Measurements from ENCODE around the gene ZNF771.
"Not testable (repeated sequence)": the region's sequence is repeated elsewhere in the genome, so short reads cannot be mapped to it uniquely, and the experiment has no call there.

Gene ZNF771

GRCh38 chr16:30438835-30439234 is 31.4 kb downstream of the ZNF771 start:
- no peak for DNase-seq

DNA sequence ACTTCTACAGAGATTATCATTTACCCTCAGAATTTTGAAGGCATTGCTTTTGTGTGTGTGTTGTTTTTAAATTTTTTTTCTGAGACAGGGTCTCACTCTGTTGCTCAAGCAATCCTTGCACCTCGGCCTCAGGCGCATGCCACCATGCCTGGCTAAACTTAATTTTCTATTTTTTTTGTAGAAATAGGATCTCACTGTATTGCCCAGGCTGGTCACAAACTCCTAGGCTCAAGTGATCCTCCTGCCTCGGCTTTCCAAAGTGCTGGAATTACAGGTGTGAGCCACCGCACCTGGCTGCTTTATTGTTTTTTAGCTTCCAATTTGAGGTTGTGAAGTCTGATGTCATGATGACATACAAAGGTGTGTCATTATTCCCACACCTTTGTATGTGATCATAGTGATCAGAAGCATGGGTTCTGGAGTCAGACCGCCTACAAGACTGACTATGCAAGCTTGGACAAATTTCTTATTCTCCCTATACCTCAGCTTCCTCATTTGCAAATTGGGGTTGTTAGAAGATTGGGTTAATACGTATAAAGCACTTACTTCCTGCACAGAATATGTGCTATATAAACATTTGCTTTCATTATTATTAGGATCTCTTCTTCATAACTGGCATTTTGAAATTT is 32.4 kb downstream of the ZNF771 start:
- DNase-seq = no peak

DNA sequence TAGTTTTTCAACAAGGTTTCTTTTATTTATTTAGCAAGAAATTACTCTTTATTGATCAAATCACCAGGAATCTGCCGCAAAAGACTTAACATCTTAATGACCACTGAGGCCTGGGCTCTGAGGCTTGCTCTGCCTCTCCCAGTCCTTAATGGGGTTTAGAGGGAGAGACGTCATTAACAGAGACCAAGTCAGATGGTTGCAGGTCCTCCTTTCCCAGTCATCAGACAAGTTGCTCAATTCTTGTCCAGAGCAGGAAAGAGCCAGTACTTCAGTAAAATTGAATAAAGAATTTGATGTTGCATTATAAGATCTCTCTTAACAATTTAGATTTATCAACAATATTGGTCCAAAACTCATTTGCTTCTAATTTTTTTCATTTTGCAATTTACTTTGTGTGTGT is 36.2 kb downstream of the ZNF771 start:
- DNase-seq = no peak

- no peak for DNase-seq
Measured at GRCh38 chr16:30444231-30445148, 37.1 kb downstream of the ZNF771 start.

DNA sequence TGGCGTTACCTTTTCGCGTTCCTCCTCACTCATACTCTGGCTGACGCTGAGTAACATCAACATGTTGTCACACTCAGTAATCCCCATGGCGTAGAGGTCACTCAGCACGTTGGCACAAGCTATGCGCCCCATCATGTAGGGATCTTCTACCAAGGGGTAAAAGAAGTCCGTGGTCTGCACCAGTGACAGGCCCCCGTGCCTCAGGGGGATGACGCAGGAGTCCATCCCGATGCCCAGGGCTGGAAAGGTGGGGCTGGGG is 37.7 kb downstream of the ZNF771 start:
- no peak for DNase-seq

DNA sequence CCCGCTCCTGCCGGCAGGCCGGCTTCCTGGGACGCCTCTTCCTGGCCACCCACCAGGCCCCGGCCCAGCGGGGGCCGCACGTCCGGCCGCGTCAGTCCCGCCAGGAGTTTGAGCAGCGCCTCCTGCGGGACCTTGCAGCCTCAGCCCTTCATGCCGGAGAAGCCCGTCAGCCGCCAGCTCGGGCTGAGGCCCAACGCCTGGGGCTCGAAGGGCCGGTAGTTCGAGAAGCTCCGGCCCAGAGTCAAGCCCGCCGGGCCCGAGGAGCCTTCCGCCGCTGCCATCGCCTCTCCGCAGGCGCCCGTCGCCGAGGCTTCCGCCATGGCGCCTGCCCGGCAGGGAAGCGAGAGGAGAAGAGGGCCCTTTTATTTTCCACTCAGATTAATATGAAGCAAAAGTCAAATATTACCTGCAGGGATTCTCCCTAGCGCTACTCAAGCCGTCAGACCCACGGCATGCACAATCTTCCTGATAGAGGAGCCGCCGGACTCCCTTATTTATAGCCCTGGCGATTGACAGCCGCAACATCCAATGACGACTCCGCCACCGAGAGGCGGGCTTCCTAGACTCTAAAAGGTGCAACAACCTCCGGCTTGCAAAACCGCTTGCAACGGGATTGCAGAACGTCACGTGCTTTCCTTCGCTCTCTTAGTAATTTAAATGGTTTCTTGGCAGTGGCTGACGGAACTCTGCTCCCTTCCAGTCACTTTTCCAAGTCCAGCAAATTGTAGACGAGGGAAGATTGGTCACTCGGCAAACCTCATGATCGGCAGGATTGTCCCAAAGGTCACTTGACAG is 38.2 kb downstream of the ZNF771 start, which contains the start of gene SEPHS2:
TSS of gene SEPHS2 (minus strand) at position 467 of the 795 bp plus-strand sequence. CDS start at position 320, 147 bp downstream.
- peak; percentile 93 to 95 for DNase-seq

- no peak for DNase-seq
Measured at GRCh38 chr16:30446203-30446595, 38.8 kb downstream of the ZNF771 start.

DNA sequence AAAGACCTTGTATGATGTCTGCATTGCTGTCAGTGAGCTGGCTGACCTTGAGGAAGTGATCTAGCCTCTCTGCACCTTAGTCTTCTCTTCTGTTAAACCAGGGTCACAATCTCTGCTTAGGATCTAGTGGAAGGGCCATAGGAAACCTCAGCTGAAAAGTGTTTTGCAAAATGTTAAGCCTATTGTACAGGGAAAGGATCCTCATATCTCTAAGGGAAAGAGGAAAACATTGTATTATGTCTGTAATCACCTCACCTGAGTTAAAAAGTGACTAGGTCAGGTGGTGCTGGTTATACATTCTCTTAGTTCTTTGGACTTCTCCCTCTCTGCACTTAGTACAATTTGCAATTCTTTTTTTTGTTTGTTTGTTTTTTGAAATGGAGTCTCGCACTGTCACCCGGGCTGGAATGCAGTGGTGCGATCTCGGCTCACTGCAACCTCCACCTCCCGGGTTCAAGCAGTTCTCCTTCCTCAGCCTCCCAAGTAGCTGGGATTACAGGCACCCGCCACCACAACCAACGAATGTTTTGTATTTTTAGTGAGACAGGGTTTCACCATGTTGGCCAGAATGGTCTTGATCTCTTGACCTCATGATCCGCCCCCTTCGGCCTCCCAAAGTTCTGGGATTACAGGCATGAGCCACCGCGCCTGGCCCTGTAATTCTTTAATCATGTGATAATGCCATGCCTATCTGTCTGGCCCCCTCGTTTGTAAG is 40.3 kb downstream of the ZNF771 start:
- no peak for DNase-seq

- DNase-seq = no peak
Measured at GRCh38 chr16:30449116-30449435, 41.7 kb downstream of the ZNF771 start.

DNA sequence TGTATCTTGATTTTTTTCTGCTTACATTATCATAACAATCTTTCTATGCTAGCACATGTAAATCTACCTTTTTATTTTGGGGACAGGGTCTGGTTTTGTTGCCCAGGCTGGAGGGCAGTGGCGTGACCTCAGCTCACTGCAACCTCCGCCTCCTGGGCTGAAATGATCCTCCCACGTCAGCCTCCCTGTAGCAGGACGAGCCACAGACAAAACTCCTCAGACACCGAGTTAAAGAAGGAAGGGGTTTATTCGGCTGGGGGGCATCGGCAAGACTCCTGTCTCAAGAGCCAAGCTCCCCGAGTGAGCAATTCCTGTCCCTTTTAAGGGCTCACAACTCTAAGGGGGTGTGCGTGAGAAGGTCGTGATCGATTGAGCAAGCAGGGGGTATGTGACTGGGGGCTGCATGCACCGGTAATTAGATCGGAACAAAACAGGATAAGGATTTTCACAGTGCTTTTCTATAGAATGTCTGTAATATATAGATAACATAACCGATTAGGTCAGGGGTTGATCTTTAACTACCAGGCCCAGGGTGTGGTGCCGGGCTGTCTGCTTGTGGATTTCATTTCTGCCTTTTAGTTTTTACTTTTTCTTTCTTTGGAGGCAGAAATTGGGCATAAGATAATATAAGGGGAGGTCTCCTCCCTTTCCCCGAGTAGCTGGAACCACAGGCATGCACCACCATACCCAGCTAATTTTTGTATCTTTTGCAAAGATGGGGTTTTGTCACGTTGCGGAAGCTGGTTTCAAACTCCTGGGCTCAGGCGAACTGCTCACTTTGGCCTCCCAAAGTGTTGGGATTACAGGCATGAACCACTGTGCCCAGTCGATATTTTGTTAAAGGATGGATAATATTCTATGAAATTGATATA is 45.5 kb downstream of the ZNF771 start:
- DNase-seq = not testable (repeated sequence)

GRCh38 chr16:30456302-30456701 is 48.9 kb downstream of the ZNF771 start:
- no peak for DNase-seq

DNA sequence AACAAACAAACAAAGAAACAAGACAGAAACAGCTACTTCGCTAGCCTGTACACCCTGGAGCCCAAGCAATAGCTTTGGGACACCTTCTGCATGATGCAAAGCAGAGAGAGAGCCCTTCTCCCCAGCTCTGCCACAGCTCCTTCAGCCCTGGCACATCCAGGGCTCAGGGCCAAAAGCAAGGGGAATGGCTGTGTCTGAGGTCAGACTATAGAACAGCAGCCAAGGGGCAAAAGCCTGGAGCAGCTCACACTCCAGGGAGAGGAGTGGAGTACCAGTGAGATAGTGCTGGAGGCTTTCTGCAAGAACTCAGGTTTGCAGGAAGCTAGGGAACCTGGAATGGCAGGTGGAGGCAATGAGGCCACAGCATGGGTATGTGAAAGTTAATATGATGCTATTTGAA is 49.9 kb downstream of the ZNF771 start:
- DNase-seq = no peak

DNA sequence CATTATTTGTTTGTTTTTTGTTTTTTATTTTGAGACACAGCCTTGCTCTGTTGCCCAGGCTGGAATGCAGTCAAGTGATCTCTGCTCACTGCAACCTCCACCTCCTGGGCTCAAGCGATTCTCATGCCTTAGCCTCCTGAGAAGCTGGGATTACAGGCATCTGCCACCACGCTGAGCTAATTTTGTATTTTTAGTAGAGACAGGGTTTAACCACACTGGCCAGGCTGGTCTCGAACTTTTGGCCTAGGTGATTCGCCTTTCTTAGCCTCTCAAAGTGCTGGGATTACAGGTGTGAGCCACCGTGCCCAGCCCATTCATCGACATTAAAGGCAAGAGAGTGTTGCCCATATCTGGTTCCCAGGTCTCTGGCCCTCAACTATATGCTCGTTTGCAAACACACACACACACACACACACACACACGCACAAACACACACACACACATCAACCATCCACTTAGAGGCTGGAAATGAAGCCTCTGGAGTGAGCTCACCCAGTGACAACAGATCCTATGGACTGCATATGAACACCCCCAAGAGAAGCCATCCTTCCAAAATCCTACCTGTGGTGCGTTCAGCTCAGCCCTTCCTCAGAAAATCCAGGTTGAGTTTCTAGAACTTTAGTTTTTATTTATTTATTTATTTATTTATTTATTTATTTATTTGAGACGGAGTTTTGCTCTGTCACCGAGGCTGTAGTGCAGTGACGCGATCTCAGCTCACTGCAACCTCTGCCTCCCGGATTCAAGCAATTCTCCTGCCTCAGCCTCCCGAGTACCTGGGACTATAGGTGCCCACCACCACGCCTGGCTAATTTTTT is 50.5 kb downstream of the ZNF771 start:
- no peak for DNase-seq

GRCh38 chr16:30458561-30459394 is 51.4 kb downstream of the ZNF771 start:
- DNase-seq = peak; percentile 76 to 85

- DNase-seq = no peak
Measured at GRCh38 chr16:30459456-30459855, 52.0 kb downstream of the ZNF771 start.

- DNase-seq = not testable (repeated sequence)
Measured at GRCh38 chr16:30461426-30461825, 54.0 kb downstream of the ZNF771 start.

- no peak for DNase-seq
Measured at GRCh38 chr16:30464078-30464477, 56.7 kb downstream of the ZNF771 start.

All from stimulated activated CD4-positive, alpha-beta T cell treated with anti-CD3 and anti-CD28 coated beads, Interleukin-4, amount 100 ng/mL, for 4 hours (primary cell).